Measurements from ENCODE around the gene ZBTB20. TPM values are rescaled to one million over a fixed set of nuclear protein-coding genes. Genes with fewer than 3 reads are reported as not detected.
"Not testable (repeated sequence)": the region's sequence is repeated elsewhere in the genome, so short reads cannot be mapped to it uniquely, and the experiment has no call there.

ZBTB20 gene
- total and polyA plus RNA-seq, 2 donors (not counting 1 experiment from before 2014, with no cell fraction given), result 4.0 to 22.5 TPM

- H3K79me2 ChIP-seq (ENCODE audit: control insufficient read depth, insufficient read depth, low read length), result no peaks in the 10 kb centered on the region
- no peaks in the 10 kb centered on the region for H4K20me1 ChIP-seq (ENCODE audit: control insufficient read depth, extremely low read depth, insufficient read depth, low read length)
- no peaks in the 10 kb centered on the region for H3K36me3 ChIP-seq (ENCODE audit: control insufficient read depth, insufficient read depth, low read length)
- DNase-seq (ENCODE audit: low read depth in 2 of 2), result no peak
- no peak overlapping the region for H3K27ac ChIP-seq (ENCODE audit: insufficient read depth, low read length)
- no peak overlapping the region for H3K4me2 ChIP-seq (ENCODE audit: extremely low read depth, insufficient read depth, low read length)
- TF ChIP-seq EZH2 (IDR thresholded peaks at IDR 0.05; ENCODE audit: low read length, missing control alignments) (no peak), CTCF (conservative IDR thresholded peaks at IDR 0.05 in 1 of 2, IDR thresholded peaks at IDR 0.05 in 1 of 2; ENCODE audit: low read depth in 1 of 2, low read length in 2 of 2) (no peak)
- H3K27me3 ChIP-seq (ENCODE audit: control insufficient read depth, insufficient read depth, low read length), result no peaks in the 10 kb centered on the region
- no peak overlapping the region for H3K4me3 ChIP-seq (replicated peaks in 1 of 4; ENCODE audit: control extremely low read depth in 1 of 4, insufficient read depth in 1 of 4, low read depth in 3 of 4, low read length in 4 of 4)
- no peak overlapping the region for H2AFZ ChIP-seq (ENCODE audit: low read length)
- no peaks in the 10 kb centered on the region for H3K4me1 ChIP-seq (ENCODE audit: control insufficient read depth, extremely low read depth, insufficient read depth, low read length)
- H3K9ac ChIP-seq (ENCODE audit: insufficient read depth, low read length), result no peak overlapping the region
- no peaks in the 10 kb centered on the region for H3K9me3 ChIP-seq (ENCODE audit: control insufficient read depth, insufficient read depth, low read depth, low read length)
Measured at GRCh38 chr3:115187149-115187757, 40.2 kb upstream of the ZBTB20 start.

- Histone ChIP-seq H3K4me1 (ENCODE audit: control insufficient read depth, extremely low read depth, insufficient read depth, low read length) (no peaks in the 10 kb centered on the region), H3K9me3 (ENCODE audit: control insufficient read depth, insufficient read depth, low read depth, low read length) (no peaks in the 10 kb centered on the region), H3K4me3 (replicated peaks in 1 of 4; ENCODE audit: control extremely low read depth in 1 of 4, insufficient read depth in 1 of 4, low read depth in 3 of 4, low read length in 4 of 4) (no peak overlapping the region), H3K36me3 (ENCODE audit: control insufficient read depth, insufficient read depth, low read length) (no peaks in the 10 kb centered on the region), H2AFZ (ENCODE audit: low read length) (no peak overlapping the region), H3K9ac (ENCODE audit: insufficient read depth, low read length) (no peak overlapping the region), H3K4me2 (ENCODE audit: extremely low read depth, insufficient read depth, low read length) (no peak overlapping the region), H3K27ac (ENCODE audit: insufficient read depth, low read length) (no peak overlapping the region), H3K79me2 (ENCODE audit: control insufficient read depth, insufficient read depth, low read length) (no peaks in the 10 kb centered on the region), H4K20me1 (ENCODE audit: control insufficient read depth, extremely low read depth, insufficient read depth, low read length) (no peaks in the 10 kb centered on the region), H3K27me3 (ENCODE audit: control insufficient read depth, insufficient read depth, low read length) (no peaks in the 10 kb centered on the region)
- no peak for TF ChIP-seq EZH2 (IDR thresholded peaks at IDR 0.05; ENCODE audit: low read length, missing control alignments)
- no peak for TF ChIP-seq CTCF (conservative IDR thresholded peaks at IDR 0.05 in 1 of 2, IDR thresholded peaks at IDR 0.05 in 1 of 2; ENCODE audit: low read depth in 1 of 2, low read length in 2 of 2)
- DNase-seq (ENCODE audit: low read depth in 2 of 2), result no peak
Measured at GRCh38 chr3:115186351-115187148, 39.5 kb upstream of the ZBTB20 start.

DNA sequence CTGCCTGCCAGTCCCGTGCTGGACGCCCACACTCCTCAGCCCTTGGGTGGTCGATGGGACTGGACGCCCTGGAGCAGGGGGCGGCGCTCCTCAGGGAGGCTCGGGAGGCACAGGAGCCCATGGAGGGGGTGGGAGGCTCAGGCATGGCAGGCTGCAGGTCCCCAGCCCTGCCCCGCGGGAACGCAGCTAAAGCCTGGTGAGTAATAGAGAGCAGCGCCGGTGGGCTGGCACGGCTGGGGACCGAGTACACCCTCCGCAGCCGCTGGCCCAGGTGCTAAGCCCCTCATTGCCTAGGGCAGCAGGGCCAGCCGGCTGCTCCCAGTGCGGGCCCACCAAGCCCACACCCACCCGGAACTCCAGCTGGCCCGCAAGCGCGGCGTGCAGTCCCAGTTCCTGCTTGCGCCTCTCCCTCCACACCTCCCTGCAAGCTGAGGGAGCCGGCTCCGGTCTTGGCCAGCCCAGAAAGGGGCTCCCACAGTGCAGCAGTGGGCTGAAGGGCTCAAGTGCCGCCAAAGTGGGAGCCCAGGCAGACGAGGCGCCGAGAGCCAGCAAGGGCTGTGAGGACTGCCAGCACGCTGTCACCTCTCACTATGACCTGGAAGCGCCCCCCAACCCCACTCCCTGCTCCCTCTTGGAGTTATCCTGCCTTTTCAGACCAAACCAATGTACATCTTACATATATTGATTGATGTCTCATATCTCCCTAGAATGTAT is 37.9 kb upstream of the ZBTB20 start:
- not testable (repeated sequence) for H3K4me3 ChIP-seq (replicated peaks in 1 of 4; ENCODE audit: control extremely low read depth in 1 of 4, insufficient read depth in 1 of 4, low read depth in 3 of 4, low read length in 4 of 4); H3K27ac ChIP-seq (ENCODE audit: insufficient read depth, low read length); H3K4me1 ChIP-seq (ENCODE audit: control insufficient read depth, extremely low read depth, insufficient read depth, low read length); DNase-seq (ENCODE audit: low read depth in 2 of 2); H3K36me3 ChIP-seq (ENCODE audit: control insufficient read depth, insufficient read depth, low read length); H3K4me2 ChIP-seq (ENCODE audit: extremely low read depth, insufficient read depth, low read length); H3K27me3 ChIP-seq (ENCODE audit: control insufficient read depth, insufficient read depth, low read length); H2AFZ ChIP-seq (ENCODE audit: low read length); H4K20me1 ChIP-seq (ENCODE audit: control insufficient read depth, extremely low read depth, insufficient read depth, low read length); H3K79me2 ChIP-seq (ENCODE audit: control insufficient read depth, insufficient read depth, low read length); H3K9me3 ChIP-seq (ENCODE audit: control insufficient read depth, insufficient read depth, low read depth, low read length); H3K9ac ChIP-seq (ENCODE audit: insufficient read depth, low read length)

DNA sequence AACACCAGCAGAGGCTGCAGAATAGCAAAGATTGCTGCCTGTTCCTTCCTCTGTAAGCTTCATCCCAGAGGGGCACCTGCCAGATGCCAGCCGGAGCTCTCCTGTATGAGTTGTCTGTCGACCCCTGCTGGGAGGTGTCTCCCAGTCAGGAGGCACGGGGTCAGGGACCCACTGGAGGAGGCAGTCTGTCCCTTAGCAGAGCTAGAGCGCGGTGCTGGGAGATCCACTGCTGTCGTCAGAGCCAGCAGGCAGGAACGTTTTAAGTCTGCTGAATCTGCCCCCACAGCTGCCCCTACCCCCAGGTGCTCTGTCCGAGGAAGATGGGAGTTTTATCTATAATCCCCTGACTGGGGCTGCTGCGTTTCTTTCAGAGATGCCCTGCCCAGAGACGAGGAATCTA is 31.8 kb upstream of the ZBTB20 start:
- H3K4me1 ChIP-seq (ENCODE audit: control insufficient read depth, extremely low read depth, insufficient read depth, low read length); H3K27ac ChIP-seq (ENCODE audit: insufficient read depth, low read length); H3K27me3 ChIP-seq (ENCODE audit: control insufficient read depth, insufficient read depth, low read length); H3K9ac ChIP-seq (ENCODE audit: insufficient read depth, low read length); H3K4me2 ChIP-seq (ENCODE audit: extremely low read depth, insufficient read depth, low read length); H3K4me3 ChIP-seq (replicated peaks in 1 of 4; ENCODE audit: control extremely low read depth in 1 of 4, insufficient read depth in 1 of 4, low read depth in 3 of 4, low read length in 4 of 4); H3K9me3 ChIP-seq (ENCODE audit: control insufficient read depth, insufficient read depth, low read depth, low read length); H3K79me2 ChIP-seq (ENCODE audit: control insufficient read depth, insufficient read depth, low read length); H3K36me3 ChIP-seq (ENCODE audit: control insufficient read depth, insufficient read depth, low read length); H4K20me1 ChIP-seq (ENCODE audit: control insufficient read depth, extremely low read depth, insufficient read depth, low read length); H2AFZ ChIP-seq (ENCODE audit: low read length); DNase-seq (ENCODE audit: low read depth in 2 of 2): not testable (repeated sequence)
